A673 (cell line): ENCODE data around the gene ESPN. TPM values are rescaled to one million over a fixed set of nuclear protein-coding genes. Genes with fewer than 3 reads are reported as not detected.

ENCODE experiments used
- BruUV-seq: library from RNA; stranded (reverse); fragments of 400-500 nt; replicated peaks from 2 replicates; lab custom pipeline; 2021; lab: Mats Ljungman, UMichigan
- CTCF ChIA-PET: fragments of 300-600 bp; sonication (Branson Sonifier 250); formaldehyde crosslinking; loops from one replicate; lab custom pipeline; 2022; ENCODE audit warnings: antibody characterized with exemption; lab: Charles Lee
- POLR2A ChIA-PET: fragments of 300-600 bp; sonication (Branson Sonifier 250); formaldehyde crosslinking; loops from one replicate; lab custom pipeline; 2022; ENCODE audit warnings: antibody characterized with exemption; ENCODE audit not compliant: low non-redundant PET; lab: Charles Lee
- DNase-seq: peaks from one replicate; pipeline ENCODE4 v3.0.0-alpha.2; 2015; ENCODE audit warnings: low spot score
- H3K27ac ChIP-seq: fragments of 200-600 bp; sonication (generic); 2 replicates; pipeline ENCODE4 v1.5.1; 2016; ENCODE audit warnings: mixed run types, low read depth, mild to moderate bottlenecking, mixed read lengths, antibody characterized with exemption, low read length; ENCODE audit not compliant: poor library complexity, severe bottlenecking
- H3K27me3 ChIP-seq: fragments of 200-600 bp; sonication (generic); replicated peaks from 2 replicates; pipeline ENCODE4 v1.6.1; 2017; ENCODE audit warnings: mixed run types, low read depth, mild to moderate bottlenecking, mixed read lengths, antibody characterized with exemption, low read length; ENCODE audit not compliant: insufficient read depth, poor library complexity
- H3K36me3 ChIP-seq: fragments of 200-600 bp; sonication (generic); 2 replicates; pipeline ENCODE4 v1.6.1; 2016; ENCODE audit warnings: mixed run types, mild to moderate bottlenecking, mixed read lengths, antibody characterized with exemption, low read length; ENCODE audit not compliant: insufficient read depth, poor library complexity, severe bottlenecking
- H3K4me1 ChIP-seq: fragments of 200-600 bp; sonication (generic); 2 replicates; pipeline ENCODE4 v1.6.1; 2017; ENCODE audit warnings: mixed run types, mild to moderate bottlenecking, mixed read lengths, antibody characterized with exemption, low read length; ENCODE audit not compliant: insufficient read depth, poor library complexity, severe bottlenecking
- H3K4me3 ChIP-seq: fragments of 200-600 bp; sonication (generic); 2 replicates; pipeline ENCODE4 v1.5.1; 2016; ENCODE audit warnings: low read depth, mixed run types, mild to moderate bottlenecking, mixed read lengths, low read length; ENCODE audit not compliant: poor library complexity, severe bottlenecking
- H3K9me3 ChIP-seq: fragments of 200-600 bp; sonication (generic); 2 replicates; pipeline ENCODE4 v1.6.1; 2016; ENCODE audit warnings: mixed run types, low read depth, mild to moderate bottlenecking, mixed read lengths, antibody characterized with exemption, low read length; ENCODE audit not compliant: poor library complexity, severe bottlenecking
- EZH2 ChIP-seq: fragments of 200-600 bp; sonication (generic); IDR thresholded peaks from 2 replicates; pipeline ENCODE4 v1.6.1; 2017; ENCODE audit warnings: borderline replicate concordance, low read depth, mild to moderate bottlenecking, mixed read lengths, antibody characterized with exemption, low read length; ENCODE audit not compliant: poor library complexity, severe bottlenecking
- intact Hi-C: fragments of 100-400 bp; cut with micrococcal nuclease; formaldehyde crosslinking; loops from one replicate; pipeline ENCODE4 v1.10.0; 2022; ENCODE audit not compliant: unreplicated experiment
- total RNA-seq: library from RNA; stranded (reverse); gene quantifications from 2 replicates; pipeline ENCODE4 v1.2.3, GENCODE V29; 2021
- TF ChIP-seq, protein P1 (sequence below): fragments of 300-800, 200-600 bp; sonication (generic); conservative IDR thresholded peaks from 2 replicates; pipeline ENCODE4 v1.5.1; 2017; ENCODE audit warnings: low read depth, mild to moderate bottlenecking, antibody characterized with exemption, low read length, moderate library complexity, mixed read lengths

ESPN gene
- total RNA-seq, 1 experiment from 2014 or later: not detected

DNA sequence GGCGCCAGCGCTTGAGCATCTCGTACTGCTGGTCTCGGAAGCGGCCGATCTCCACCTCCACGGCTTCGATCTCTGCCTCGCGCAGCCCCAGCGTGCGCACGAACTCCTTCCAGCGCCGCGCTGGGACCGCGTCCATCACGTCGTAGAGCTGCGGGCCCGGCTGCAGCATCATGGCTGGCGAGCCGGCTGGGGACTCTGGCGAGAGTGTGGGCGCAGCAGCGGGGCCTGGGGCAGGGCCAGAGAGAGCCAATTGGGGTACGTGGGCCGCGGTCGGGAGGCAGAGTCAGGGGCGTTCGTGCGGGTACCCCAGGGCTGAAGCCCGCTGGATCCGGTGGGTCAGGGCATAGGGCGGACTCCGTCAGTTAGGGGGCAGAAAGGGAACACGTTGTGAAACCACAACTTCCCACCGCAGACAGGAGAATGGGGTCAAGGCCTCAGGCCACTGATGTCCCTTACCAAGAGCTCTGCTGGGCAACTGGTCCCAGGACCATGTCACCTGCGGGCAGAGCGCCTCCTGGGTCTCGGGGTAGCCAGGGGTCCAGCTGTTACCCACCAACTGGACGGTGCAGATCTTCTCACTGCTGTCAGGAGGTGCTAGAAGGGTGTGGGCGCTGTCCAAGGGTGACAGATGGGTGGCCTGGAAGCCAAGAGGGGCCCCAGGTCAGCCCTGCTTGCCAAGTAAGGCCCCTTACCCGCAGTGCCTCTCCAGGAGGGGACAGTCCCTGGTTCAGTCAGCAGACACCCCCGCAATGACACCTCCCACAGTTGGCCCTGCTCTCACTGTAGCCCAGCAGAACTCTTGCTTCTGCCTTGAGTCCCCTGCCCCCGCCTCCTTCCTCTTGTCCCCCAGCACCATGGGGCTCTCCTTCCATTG, 37.2 kb downstream of the ESPN start:
- no peak for TF ChIP-seq EZH2
- TF ChIP-seq, protein P1, sequence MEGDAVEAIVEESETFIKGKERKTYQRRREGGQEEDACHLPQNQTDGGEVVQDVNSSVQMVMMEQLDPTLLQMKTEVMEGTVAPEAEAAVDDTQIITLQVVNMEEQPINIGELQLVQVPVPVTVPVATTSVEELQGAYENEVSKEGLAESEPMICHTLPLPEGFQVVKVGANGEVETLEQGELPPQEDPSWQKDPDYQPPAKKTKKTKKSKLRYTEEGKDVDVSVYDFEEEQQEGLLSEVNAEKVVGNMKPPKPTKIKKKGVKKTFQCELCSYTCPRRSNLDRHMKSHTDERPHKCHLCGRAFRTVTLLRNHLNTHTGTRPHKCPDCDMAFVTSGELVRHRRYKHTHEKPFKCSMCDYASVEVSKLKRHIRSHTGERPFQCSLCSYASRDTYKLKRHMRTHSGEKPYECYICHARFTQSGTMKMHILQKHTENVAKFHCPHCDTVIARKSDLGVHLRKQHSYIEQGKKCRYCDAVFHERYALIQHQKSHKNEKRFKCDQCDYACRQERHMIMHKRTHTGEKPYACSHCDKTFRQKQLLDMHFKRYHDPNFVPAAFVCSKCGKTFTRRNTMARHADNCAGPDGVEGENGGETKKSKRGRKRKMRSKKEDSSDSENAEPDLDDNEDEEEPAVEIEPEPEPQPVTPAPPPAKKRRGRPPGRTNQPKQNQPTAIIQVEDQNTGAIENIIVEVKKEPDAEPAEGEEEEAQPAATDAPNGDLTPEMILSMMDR: no peak
- POLR2A ChIA-PET: no interaction called here
- intact Hi-C loops: no loop called here
- no TSS peak for BruUV-seq
- no peak overlapping the region for H3K27ac ChIP-seq
- CTCF ChIA-PET: interaction anchor here (0.6 kb wide), 1 partner anchor 40 kb away, joined by 3 read pairs; no protein-coding TSS in a partner anchor
- no peak for DNase-seq
- peaks cover 14% of the 10 kb centered on the region for H3K27me3 ChIP-seq
- no peaks in the 10 kb centered on the region for H3K9me3 ChIP-seq
- no peaks in the 10 kb centered on the region for H3K4me1 ChIP-seq
- no peak overlapping the region for H3K4me3 ChIP-seq
- H3K36me3 ChIP-seq: no peaks in the 10 kb centered on the region

DNA sequence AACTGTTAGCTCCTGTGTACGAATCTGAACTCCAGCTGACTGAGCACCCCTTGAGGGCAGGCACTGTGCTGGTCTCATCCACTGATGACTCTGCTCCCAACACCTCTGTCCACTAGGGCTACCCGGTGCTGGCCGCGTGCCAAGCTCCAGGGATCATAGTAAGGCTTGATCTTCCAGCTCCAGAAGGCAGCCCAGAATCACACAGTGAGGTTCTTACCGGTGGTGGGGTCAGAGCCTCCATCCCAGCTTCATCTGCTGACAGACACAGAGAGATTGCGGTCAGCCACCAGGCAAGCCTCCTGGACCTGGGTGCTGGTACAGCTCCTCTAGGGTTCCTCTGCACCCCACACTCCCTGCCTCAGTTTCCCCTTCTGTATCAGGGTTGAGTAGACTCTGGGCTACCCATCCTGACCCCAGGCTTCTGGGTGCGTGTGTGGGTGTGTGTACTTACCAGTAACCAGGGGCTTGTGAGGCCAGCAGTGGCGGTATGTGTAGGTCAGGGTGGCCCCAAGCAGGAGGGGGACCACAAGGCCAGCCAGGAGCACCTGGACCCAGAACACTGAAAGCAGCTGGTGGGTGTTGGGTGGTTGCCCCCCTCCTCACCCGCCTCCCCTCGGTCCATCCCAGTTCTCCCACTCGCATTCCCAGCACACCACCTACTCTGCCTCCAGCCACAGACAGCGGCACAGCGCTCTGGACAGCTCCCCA, 38.0 kb downstream of the ESPN start:
- DNase-seq: no peak
- ChIA-PET CTCF (interaction anchor here (0.6 kb wide), 1 partner anchor 40 kb away, joined by 3 read pairs; no protein-coding TSS in a partner anchor), POLR2A (no interaction called here)
- no TSS peak for BruUV-seq
- H3K27me3 ChIP-seq: peaks cover 7% of the 10 kb centered on the region
- no peaks in the 10 kb centered on the region for H3K36me3 ChIP-seq
- intact Hi-C loops: no loop called here
- H3K4me1 ChIP-seq: no peaks in the 10 kb centered on the region
- TF ChIP-seq EZH2: no peak
- TF ChIP-seq, protein P1: no peak
- H3K27ac ChIP-seq: no peak overlapping the region
- H3K4me3 ChIP-seq: no peak overlapping the region
- no peaks in the 10 kb centered on the region for H3K9me3 ChIP-seq

DNA sequence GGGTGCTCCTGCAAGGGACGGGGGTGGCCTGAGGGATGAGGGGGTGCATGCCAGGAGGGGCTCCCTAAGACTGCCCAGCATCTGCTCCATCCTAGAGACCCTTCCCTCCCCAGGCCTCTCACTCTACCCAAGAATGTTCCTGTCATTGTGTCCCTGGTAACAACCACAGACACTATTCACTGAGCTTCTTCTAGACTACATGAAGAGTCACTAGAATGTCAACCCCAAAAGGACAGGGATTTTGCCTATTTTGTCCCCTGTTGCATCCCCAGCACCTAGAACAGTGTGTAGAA, 38.5 kb downstream of the ESPN start:
- BruUV-seq: no TSS peak
- intact Hi-C loops: no loop called here
- no peak overlapping the region for H3K4me3 ChIP-seq
- TF ChIP-seq, protein P1: no peak
- no peak for TF ChIP-seq EZH2
- no peaks in the 10 kb centered on the region for H3K36me3 ChIP-seq
- H3K4me1 ChIP-seq: no peaks in the 10 kb centered on the region
- no peaks in the 10 kb centered on the region for H3K9me3 ChIP-seq
- ChIA-PET CTCF (no interaction called here), POLR2A (no interaction called here)
- DNase-seq: no peak
- peaks cover 5% of the 10 kb centered on the region for H3K27me3 ChIP-seq
- no peak overlapping the region for H3K27ac ChIP-seq
